ENCODE results near the gene SIDT2.

DNA sequence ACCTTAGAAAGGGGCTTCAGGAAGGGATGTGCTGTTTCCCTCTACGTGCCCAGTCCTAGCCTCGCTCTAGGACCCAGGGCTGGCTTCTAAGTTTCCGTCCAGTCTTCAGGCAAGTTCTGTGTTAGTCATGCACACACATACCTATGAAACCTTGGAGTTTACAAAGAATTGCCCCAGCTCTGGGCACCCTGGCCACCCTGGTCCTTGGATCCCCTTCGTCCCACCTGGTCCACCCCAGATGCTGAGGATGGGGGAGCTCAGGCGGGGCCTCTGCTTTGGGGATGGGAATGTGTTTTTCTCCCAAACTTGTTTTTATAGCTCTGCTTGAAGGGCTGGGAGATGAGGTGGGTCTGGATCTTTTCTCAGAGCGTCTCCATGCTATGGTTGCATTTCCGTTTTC, 18.5 kb downstream of the SIDT2 start:
- TF ChIP-seq ZC3H10 (CRISPR knock-in tag; IDR thresholded peaks at IDR 0.05): no peak
- no peak for TF ChIP-seq ZNF565 (CRISPR knock-in tag; conservative IDR thresholded peaks at IDR 0.05; ENCODE audit: low read depth)
- TF ChIP-seq, protein P1, sequence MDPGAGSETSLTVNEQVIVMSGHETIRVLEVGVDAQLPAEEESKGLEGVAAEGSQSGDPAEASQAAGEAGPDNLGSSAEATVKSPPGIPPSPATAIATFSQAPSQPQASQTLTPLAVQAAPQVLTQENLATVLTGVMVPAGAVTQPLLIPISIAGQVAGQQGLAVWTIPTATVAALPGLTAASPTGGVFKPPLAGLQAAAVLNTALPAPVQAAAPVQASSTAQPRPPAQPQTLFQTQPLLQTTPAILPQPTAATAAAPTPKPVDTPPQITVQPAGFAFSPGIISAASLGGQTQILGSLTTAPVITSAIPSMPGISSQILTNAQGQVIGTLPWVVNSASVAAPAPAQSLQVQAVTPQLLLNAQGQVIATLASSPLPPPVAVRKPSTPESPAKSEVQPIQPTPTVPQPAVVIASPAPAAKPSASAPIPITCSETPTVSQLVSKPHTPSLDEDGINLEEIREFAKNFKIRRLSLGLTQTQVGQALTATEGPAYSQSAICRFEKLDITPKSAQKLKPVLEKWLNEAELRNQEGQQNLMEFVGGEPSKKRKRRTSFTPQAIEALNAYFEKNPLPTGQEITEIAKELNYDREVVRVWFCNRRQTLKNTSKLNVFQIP (CRISPR knock-in tag; IDR thresholded peaks at IDR 0.05; ENCODE audit: borderline replicate concordance, low read depth): no peak
- TF ChIP-seq GLIS3 (CRISPR knock-in tag; IDR thresholded peaks at IDR 0.05): no peak

Data from SK-N-SH treated with all-trans-retinoic acid at 6 μM for 48 hours (cell line).